Skeletal muscle tissue (tissue), 4 donors: ENCODE measurements around the gene ST3GAL5. TPM values are rescaled to one million over a fixed set of nuclear protein-coding genes. Genes with fewer than 3 reads are reported as not detected.

ENCODE experiments used
- H3K27ac ChIP-seq: one replicate; pipeline ENCODE4 v1.7.0; 2013; ENCODE audit warnings: mild to moderate bottlenecking, low read depth, low read length, inconsistent platforms
- H3K27me3 ChIP-seq, 3 donors: one replicate each; pipeline ENCODE4 v1.7.0; 2013; ENCODE audit warnings: low read length in 3 of 3; ENCODE audit not compliant: control insufficient read depth in 3 of 3, insufficient read depth in 3 of 3
- H3K36me3 ChIP-seq, 3 donors: one replicate each; pipeline ENCODE4 v1.7.0; 2013; ENCODE audit warnings: low read length in 3 of 3; ENCODE audit not compliant: control insufficient read depth in 3 of 3, insufficient read depth in 3 of 3
- H3K4me1 ChIP-seq, 3 donors: one replicate each; pipeline ENCODE4 v1.7.0; 2013; ENCODE audit warnings: low read length in 3 of 3, mild to moderate bottlenecking in 3 of 3; ENCODE audit not compliant: control insufficient read depth in 3 of 3, insufficient read depth in 3 of 3
- H3K4me3 ChIP-seq, 3 donors: one replicate each; pipeline ENCODE4 v1.7.0; 2013; ENCODE audit warnings: low read length in 3 of 3
- H3K9ac ChIP-seq, 3 donors: one replicate each; pipeline ENCODE4 v1.7.0; 2013; ENCODE audit warnings: low read length in 3 of 3, mild to moderate bottlenecking in 3 of 3, moderate library complexity in 2 of 3, low read depth in 1 of 3
- H3K9me3 ChIP-seq, 3 donors: one replicate each; pipeline ENCODE4 v1.7.0; 2013; ENCODE audit warnings: low read length in 3 of 3; ENCODE audit not compliant: control insufficient read depth in 3 of 3
- total RNA-seq: library from RNA; depleted of rRNA; stranded (reverse); fragments of >200 nt; gene quantifications from one replicate; pipeline ENCODE4 v1.2.3, GENCODE V29; 2014
- donor health status: Osteomylitis.

Gene ST3GAL5
- total RNA-seq, 1 donor from 2014 or later = 24.5 TPM

DNA sequence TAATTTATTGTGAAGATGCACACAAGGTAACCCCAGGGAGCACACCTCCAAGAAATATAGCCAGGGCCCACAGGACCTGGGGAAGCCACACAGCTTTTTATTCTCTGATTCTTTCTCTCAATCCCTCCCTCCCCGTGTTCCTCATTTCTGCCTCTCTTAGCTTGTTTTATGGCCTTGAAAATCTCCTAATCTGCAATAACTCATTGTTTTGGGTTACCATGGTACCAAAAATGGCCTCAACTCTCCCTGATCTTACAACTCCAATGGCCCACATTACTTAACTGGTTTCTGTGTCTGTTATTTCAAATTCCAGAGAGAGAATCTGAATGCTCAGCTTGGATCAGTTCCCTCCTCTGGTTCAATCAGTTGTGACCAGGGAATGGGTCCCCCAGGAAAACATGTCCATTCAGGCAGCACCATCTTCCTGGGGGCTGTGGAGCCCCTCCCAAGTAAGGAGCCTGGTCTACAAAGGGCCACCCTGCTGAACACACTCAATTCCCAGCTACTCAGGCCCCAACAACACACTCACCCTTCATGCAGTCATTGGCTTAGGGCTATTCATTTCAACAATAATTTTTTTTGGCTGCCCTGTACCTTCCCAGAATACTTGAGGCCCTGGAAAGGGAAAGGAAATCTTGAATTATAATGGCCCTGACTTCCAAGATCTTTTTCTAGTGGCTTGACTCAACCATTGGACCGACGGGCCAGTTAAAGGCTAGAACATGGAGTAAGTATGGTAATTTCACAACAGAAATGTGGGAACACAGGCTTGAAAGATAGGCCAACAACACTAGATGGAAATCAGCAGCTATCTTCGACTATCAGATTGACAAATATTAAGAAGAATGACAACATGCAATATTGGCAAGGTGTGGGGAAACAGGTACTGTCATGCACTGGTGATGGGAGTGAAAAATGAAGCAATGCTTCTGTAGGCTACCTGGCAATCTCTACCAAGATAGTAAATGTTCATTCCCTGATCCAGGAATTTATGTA lies 41.6 kb upstream of the ST3GAL5 start:
- Histone ChIP-seq H3K4me1 (peaks cover 0 to 8% (median 7%) of the 10 kb centered on the region in 3 donors), H3K4me3 (no peak overlapping the region), H3K27me3 (no peaks in the 10 kb centered on the region), H3K27ac (peak overlapping the region; percentile 26), H3K36me3 (no peaks in the 10 kb centered on the region), H3K9me3 (no peaks in the 10 kb centered on the region), H3K9ac (no peak overlapping the region)

- Histone ChIP-seq H3K9ac (no peak overlapping the region), H3K4me3 (no peak overlapping the region), H3K9me3 (no peaks in the 10 kb centered on the region), H3K27ac (peak overlapping the region; percentile 26), H3K36me3 (no peaks in the 10 kb centered on the region), H3K27me3 (no peaks in the 10 kb centered on the region), H3K4me1 (peaks cover 6 to 17% (median 14%) of the 10 kb centered on the region in 3 donors)
Measured at GRCh38 chr2:85929096-85930050, 40.6 kb upstream of the ST3GAL5 start.

DNA sequence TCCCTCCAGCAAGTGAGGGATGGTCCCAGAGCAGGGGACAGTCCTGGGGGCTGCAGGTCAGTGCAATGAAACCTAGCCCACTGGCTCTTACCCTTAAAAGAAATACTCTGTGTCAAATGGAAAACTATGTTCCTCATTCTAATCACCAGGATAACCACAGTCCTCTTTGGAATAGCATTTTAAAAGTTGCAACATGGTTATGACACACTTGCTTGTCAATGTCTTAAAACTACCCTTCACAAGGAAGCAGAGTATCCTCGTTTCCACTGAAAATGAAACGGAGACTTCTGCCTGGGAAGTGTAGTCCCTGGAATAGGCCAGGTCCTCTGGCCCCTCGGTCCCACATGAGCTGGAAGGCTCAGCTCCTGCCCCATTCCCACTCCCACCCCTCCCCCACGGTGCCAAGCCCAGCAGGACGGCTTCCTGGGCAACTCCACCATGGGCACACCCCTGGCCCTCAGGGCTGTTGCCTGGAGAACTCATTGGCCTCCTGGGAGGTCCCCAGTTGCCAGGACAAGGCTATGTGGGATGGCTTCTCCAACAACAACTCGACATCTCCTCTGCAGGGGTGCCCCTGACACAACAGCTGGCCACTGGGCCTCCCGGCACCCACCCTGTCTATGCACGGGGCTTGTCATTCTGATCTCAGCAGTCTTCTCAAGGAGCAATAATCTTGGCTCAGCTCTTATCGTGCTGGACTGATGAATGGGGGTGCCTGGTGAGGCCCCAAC lies 38.3 kb upstream of the ST3GAL5 start:
- Histone ChIP-seq H3K27ac (no peak overlapping the region), H3K36me3 (no peaks in the 10 kb centered on the region)

DNA sequence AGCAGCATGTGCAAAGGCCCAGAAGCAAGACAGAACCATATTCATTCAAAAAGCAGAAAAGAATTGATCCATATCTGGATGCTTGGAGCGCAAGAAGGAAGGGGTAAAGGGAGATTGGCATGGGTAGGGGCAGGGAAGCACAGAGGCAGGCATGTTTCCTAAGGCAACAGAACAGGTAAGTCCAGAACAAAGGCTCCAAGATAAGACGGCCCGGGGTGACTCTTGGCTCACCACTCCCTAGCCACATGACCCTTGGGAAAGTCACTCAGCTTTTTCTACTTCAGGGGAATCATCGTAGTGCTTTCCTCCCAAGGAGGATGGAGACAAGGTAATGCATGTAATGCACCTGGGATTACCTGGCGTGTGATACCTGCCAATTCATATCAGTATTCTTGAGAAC lies 37.7 kb upstream of the ST3GAL5 start:
- H3K36me3 ChIP-seq = no peaks in the 10 kb centered on the region
- no peaks in the 10 kb centered on the region for H3K27me3 ChIP-seq
- H3K4me1 ChIP-seq = peaks cover 6 to 18% (median 16%) of the 10 kb centered on the region in 3 donors
- H3K9me3 ChIP-seq = no peaks in the 10 kb centered on the region
- H3K27ac ChIP-seq = no peak overlapping the region
- no peak overlapping the region for H3K4me3 ChIP-seq
- no peak overlapping the region for H3K9ac ChIP-seq

More for the DNA sequence above, 38.3 kb upstream of the ST3GAL5 start:
- H3K9me3 ChIP-seq = no peaks in the 10 kb centered on the region
- no peaks in the 10 kb centered on the region for H3K27me3 ChIP-seq
- no peak overlapping the region for H3K9ac ChIP-seq
- peaks cover 6 to 18% (median 16%) of the 10 kb centered on the region in 3 donors for H3K4me1 ChIP-seq
- no peak overlapping the region for H3K4me3 ChIP-seq

DNA sequence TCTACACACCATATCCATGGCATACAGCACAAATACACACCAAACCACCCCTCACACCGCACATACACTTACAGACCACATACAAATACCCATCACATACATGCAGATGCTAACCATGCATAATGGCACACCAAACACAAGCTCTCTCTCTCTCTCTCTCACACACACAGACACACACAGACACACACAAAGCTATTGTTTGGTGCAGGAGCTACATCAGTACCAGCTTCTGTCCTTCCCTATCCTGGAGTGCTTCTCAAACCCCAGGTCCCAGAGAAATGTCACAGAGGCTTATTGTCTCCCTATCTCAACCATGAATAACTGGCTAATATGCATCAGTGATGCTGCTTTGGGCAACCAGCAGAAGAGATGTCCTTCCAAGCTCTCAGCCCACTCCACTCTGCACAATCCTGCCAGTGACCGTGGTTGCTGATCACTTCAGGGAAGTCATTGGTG lies 36.5 kb upstream of the ST3GAL5 start:
- no peaks in the 10 kb centered on the region for H3K36me3 ChIP-seq
- no peak overlapping the region for H3K27ac ChIP-seq
- peaks cover 6 to 18% (median 14%) of the 10 kb centered on the region in 3 donors for H3K4me1 ChIP-seq
- no peaks in the 10 kb centered on the region for H3K9me3 ChIP-seq
- H3K4me3 ChIP-seq = no peak overlapping the region
- H3K9ac ChIP-seq = no peak overlapping the region
- H3K27me3 ChIP-seq = no peaks in the 10 kb centered on the region

DNA sequence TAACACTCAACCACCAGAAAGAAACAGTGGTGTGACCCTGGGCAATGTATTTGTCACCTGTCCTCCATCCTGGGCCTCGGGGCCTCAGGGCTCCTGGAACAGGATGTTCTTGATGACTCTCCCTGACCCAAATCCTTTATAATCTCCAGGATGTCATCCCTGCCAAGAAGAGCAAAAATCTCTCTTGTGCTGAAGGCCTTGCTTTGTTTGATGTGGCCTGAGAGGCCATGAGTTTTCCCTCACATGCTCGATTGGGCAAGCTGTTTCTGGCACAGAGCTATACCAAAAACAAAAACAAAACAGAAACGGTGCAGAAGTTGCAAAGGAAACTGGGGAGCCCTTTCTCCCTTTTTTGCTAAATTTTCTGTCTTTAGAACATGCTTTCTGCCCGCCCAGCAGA lies 35.7 kb upstream of the ST3GAL5 start:
- H3K4me3 ChIP-seq = no peak overlapping the region
- no peak overlapping the region for H3K27ac ChIP-seq
- no peak overlapping the region for H3K9ac ChIP-seq
- H3K27me3 ChIP-seq = no peaks in the 10 kb centered on the region
- H3K36me3 ChIP-seq = no peaks in the 10 kb centered on the region
- peaks cover 6 to 18% (median 14%) of the 10 kb centered on the region in 3 donors for H3K4me1 ChIP-seq
- no peaks in the 10 kb centered on the region for H3K9me3 ChIP-seq

GRCh38 chr2:85922199-85922598 lies 33.4 kb upstream of the ST3GAL5 start:
- Histone ChIP-seq H3K27me3 (no peaks in the 10 kb centered on the region), H3K9ac (no peak overlapping the region), H3K27ac (no peak overlapping the region), H3K4me3 (no peak overlapping the region), H3K9me3 (no peaks in the 10 kb centered on the region), H3K36me3 (no peaks in the 10 kb centered on the region), H3K4me1 (peaks cover 6 to 18% (median 11%) of the 10 kb centered on the region in 3 donors)

- Histone ChIP-seq H3K9me3 (no peaks in the 10 kb centered on the region), H3K27ac (no peak overlapping the region)
Measured at GRCh38 chr2:85921659-85922058, 32.9 kb upstream of the ST3GAL5 start.

GRCh38 chr2:85920810-85921545 lies 32.2 kb upstream of the ST3GAL5 start:
- Histone ChIP-seq H3K27ac (no peak overlapping the region), H3K4me1 (peaks cover 6 to 16% (median 11%) of the 10 kb centered on the region in 3 donors), H3K9me3 (no peaks in the 10 kb centered on the region), H3K27me3 (no peaks in the 10 kb centered on the region), H3K9ac (no peak overlapping the region), H3K36me3 (no peaks in the 10 kb centered on the region), H3K4me3 (no peak overlapping the region)

More at GRCh38 chr2:85921659-85922058, 32.9 kb upstream of the ST3GAL5 start:
- Histone ChIP-seq H3K36me3 (no peaks in the 10 kb centered on the region), H3K4me1 (peaks cover 6 to 18% (median 11%) of the 10 kb centered on the region in 3 donors), H3K9ac (no peak overlapping the region), H3K4me3 (no peak overlapping the region), H3K27me3 (no peaks in the 10 kb centered on the region)
